K562 (cell line): ENCODE measurements around the gene SLC5A2. TPM values are rescaled to one million over a fixed set of nuclear protein-coding genes. Genes with fewer than 3 reads are reported as not detected.

Experiments
- ATAC-seq: fragments of 200-7000 bp; cut with Tn5 transposase; 3 replicates; pipeline ENCODE4 v1.9.1; 2020; ENCODE audit warnings: moderate library complexity
- BruUV-seq: library from RNA; stranded (reverse); fragments of 400-500 nt; replicated peaks from 2 replicates; lab custom pipeline; 2021; lab: Mats Ljungman, UMichigan
- CTCF ChIA-PET: fragments of 300-600 bp; formaldehyde crosslinking; extraction: SDS; loops from one replicate; lab custom pipeline; 2021; ENCODE audit warnings: low intra/inter-chr PET ratio; lab: Yijun Ruan, JAX
- POLR2A ChIA-PET: fragments of 300-600, 350-650 bp; sonication (Branson Sonifier 250); formaldehyde crosslinking; extraction: SDS; loops from one replicate; lab custom pipeline; 2021; ENCODE audit warnings: antibody characterized with exemption, inconsistent platforms; lab: Yijun Ruan, JAX
- DNase-seq, 4 experiments: peaks; one replicate each; pipeline versions ENCODE4 v3.0.0 to v3.0.0-alpha.2; 2011 to 2018; ENCODE audit warnings: low spot score in 3 of 4, mixed read lengths in 3 of 4; ENCODE audit errors: extremely low read depth in 1 of 4
- FAIRE-seq: peaks from 2 replicates; lab custom pipeline; 2011; peaks lifted over from hg19 to GRCh38; lab: Jason Lieb, UNC
- H2AFZ ChIP-seq: 2 replicates; pipeline ENCODE4 v1.6.0; 2011; ENCODE audit warnings: low read depth, low read length, control low read depth, inconsistent platforms
- H3K27ac ChIP-seq: fragments of 200-600 bp; 3 replicates; pipeline ENCODE4 v1.8.0; 2011; ENCODE audit warnings: low read depth, mild to moderate bottlenecking, control low read depth, inconsistent platforms, low read length, moderate library complexity, mixed read lengths; ENCODE audit errors: extremely low read depth
- H3K27me3 ChIP-seq, 2 experiments: fragments of 300-600 bp in 1 of 2; 2 replicates in 1 of 2; 3 replicates in 1 of 2; pipeline versions ENCODE4 v1.6.0 to v1.8.0; 2011; ENCODE audit warnings: inconsistent platforms in 2 of 2, low read length in 2 of 2, mild to moderate bottlenecking in 1 of 2, mixed read lengths in 1 of 2, moderate library complexity in 1 of 2; ENCODE audit not compliant: control insufficient read depth in 2 of 2, insufficient read depth in 2 of 2
- H3K36me3 ChIP-seq: fragments of 300-600 bp; 3 replicates; pipeline ENCODE4 v1.8.0; 2011; ENCODE audit warnings: mild to moderate bottlenecking, low read length, inconsistent platforms; ENCODE audit not compliant: control insufficient read depth, insufficient read depth
- H3K4me1 ChIP-seq, 2 experiments: fragments of 200-600 bp in 1 of 2; replicated peaks in 1 of 2; 2 replicates in 1 of 2; 3 replicates in 1 of 2; pipeline versions ENCODE4 v1.5.1 to v1.8.0; 2011; ENCODE audit warnings: inconsistent platforms in 2 of 2, low read length in 2 of 2, mild to moderate bottlenecking in 1 of 2, mixed read lengths in 1 of 2, moderate library complexity in 1 of 2; ENCODE audit not compliant: control insufficient read depth in 2 of 2, insufficient read depth in 2 of 2
- H3K4me2 ChIP-seq: 2 replicates; pipeline ENCODE4 v1.6.1; 2011; ENCODE audit warnings: low read length, control low read depth, inconsistent platforms, mixed read lengths; ENCODE audit not compliant: insufficient read depth
- H3K4me3 ChIP-seq: fragments of 200-600 bp; sonication (generic), shearing (Covaris generic); 2 replicates; pipeline ENCODE4 v1.5.1; 2016; ENCODE audit warnings: control low read depth, inconsistent platforms
- H3K79me2 ChIP-seq: fragments of 200-600 bp; 3 replicates; pipeline ENCODE4 v1.8.0; 2011; ENCODE audit warnings: low read length, inconsistent platforms; ENCODE audit not compliant: control insufficient read depth, insufficient read depth
- H3K9ac ChIP-seq, 2 experiments: 2 replicates each; pipeline versions ENCODE4 v1.6.0 to v1.6.1; 2011; ENCODE audit warnings: low read depth in 2 of 2, low read length in 2 of 2, control low read depth in 1 of 2, inconsistent platforms in 1 of 2, mild to moderate bottlenecking in 1 of 2, mixed read lengths in 1 of 2; ENCODE audit not compliant: insufficient read depth in 1 of 2
- H3K9me1 ChIP-seq: one replicate; pipeline ENCODE4 v1.6.0; 2011; ENCODE audit warnings: inconsistent platforms, mild to moderate bottlenecking, low read length, moderate library complexity; ENCODE audit not compliant: control insufficient read depth, insufficient read depth
- H3K9me3 ChIP-seq: replicated peaks from 2 replicates; pipeline ENCODE4 v1.5.1; 2011; ENCODE audit warnings: low read depth, low read length, inconsistent platforms; ENCODE audit not compliant: control insufficient read depth, insufficient read depth
- H4K20me1 ChIP-seq: replicated peaks from 2 replicates; pipeline ENCODE4 v1.6.1; 2011; ENCODE audit warnings: low read length, inconsistent platforms, mixed read lengths; ENCODE audit not compliant: control insufficient read depth, insufficient read depth
- ARID1B ChIP-seq: fragments of 450-650 bp; IDR thresholded peaks from 2 replicates; pipeline ENCODE4 v1.6.1; 2016; ENCODE audit warnings: antibody characterized with exemption, mild to moderate bottlenecking, inconsistent platforms
- BCLAF1 ChIP-seq, 2 experiments: fragments of 450-650 bp in 1 of 2; IDR thresholded peaks; 2 replicates each; pipeline ENCODE4 v1.6.1; 2011 to 2017; ENCODE audit warnings: low read depth in 2 of 2, antibody characterized with exemption in 1 of 2, borderline replicate concordance in 1 of 2, low read length in 1 of 2, mild to moderate bottlenecking in 1 of 2, mixed read lengths in 1 of 2; ENCODE audit not compliant: control insufficient read depth in 1 of 2
- BRF1 ChIP-seq: IDR thresholded peaks from 3 replicates; pipeline ENCODE4 v1.6.1; 2011; ENCODE audit warnings: borderline replicate concordance, mild to moderate bottlenecking; ENCODE audit not compliant: insufficient read length; ENCODE audit errors: extremely low read depth
- HDGF ChIP-seq: fragments of 450-650 bp; IDR thresholded peaks from 2 replicates; pipeline ENCODE4 v1.6.1; 2016
- LEF1 ChIP-seq: fragments of 450-650 bp; IDR thresholded peaks from 2 replicates; pipeline ENCODE4 v1.6.1; 2016; ENCODE audit warnings: mild to moderate bottlenecking
- PCBP2 ChIP-seq: fragments of 200-400 bp; formaldehyde crosslinking; IDR thresholded peaks from 2 replicates; pipeline ENCODE4 v1.6.1; 2018; ENCODE audit warnings: low read length, low read depth, mild to moderate bottlenecking, moderate library complexity; ENCODE audit not compliant: poor library complexity, severe bottlenecking
- PHTF2 ChIP-seq: fragments of 250-450 bp; sonication (Bioruptor Pico); IDR thresholded peaks from 2 replicates; pipeline ENCODE4 v1.5.0; 2021; ENCODE audit warnings: mild to moderate bottlenecking
- POLR2B ChIP-seq: fragments of 450-650 bp; IDR thresholded peaks from 2 replicates; pipeline ENCODE4 v1.6.1; 2018; ENCODE audit warnings: low read depth; ENCODE audit not compliant: partially characterized antibody
- PTBP1 ChIP-seq: fragments of 200-400 bp; formaldehyde crosslinking; IDR thresholded peaks from 2 replicates; pipeline ENCODE4 v1.6.1; 2017; ENCODE audit warnings: low read depth, low read length
- RBM22 ChIP-seq: fragments of 200-400 bp; formaldehyde crosslinking; IDR thresholded peaks from 2 replicates; pipeline ENCODE4 v1.6.1; 2018; ENCODE audit warnings: low read length, low read depth; ENCODE audit not compliant: poor library complexity, severe bottlenecking
- RFX7 ChIP-seq: fragments of 250-450 bp; sonication (Bioruptor Pico); IDR thresholded peaks from 2 replicates; pipeline ENCODE4 v1.5.1; 2021; ENCODE audit warnings: mild to moderate bottlenecking
- TBL1XR1 ChIP-seq, 2 experiments: IDR thresholded peaks; 2 replicates each; pipeline ENCODE4 v1.6.1; 2012; ENCODE audit warnings: improper control_type of control experiment in 2 of 2, low read length in 2 of 2, mild to moderate bottlenecking in 1 of 2
- THAP7 ChIP-seq: fragments of 250-450 bp; sonication (Bioruptor Pico); IDR thresholded peaks from 2 replicates; pipeline ENCODE4 v1.5.0; 2021
- THRA ChIP-seq: fragments of 450-650 bp; IDR thresholded peaks from 2 replicates; pipeline ENCODE4 v1.6.1; 2017; ENCODE audit warnings: mild to moderate bottlenecking, moderate library complexity
- XRCC5 ChIP-seq: fragments of 200-400 bp; formaldehyde crosslinking; IDR thresholded peaks from 2 replicates; pipeline ENCODE4 v1.6.1; 2017; ENCODE audit warnings: low read depth, mild to moderate bottlenecking, low read length
- ZNF347 ChIP-seq: fragments of 450-650 bp; formaldehyde crosslinking; IDR thresholded peaks from 2 replicates; pipeline ENCODE4 v1.4.0; 2020; ENCODE audit warnings: low read depth, mild to moderate bottlenecking, moderate library complexity
- ZNF512 ChIP-seq: IDR thresholded peaks from 2 replicates; pipeline ENCODE4 v1.6.1; 2016; ENCODE audit warnings: missing genetic modification characterization, missing compliant biosample characterization
- in situ Hi-C: fragments of 300-500 bp; cut with MboI; formaldehyde crosslinking; loops from 4 replicates; pipeline ENCODE4 v1.15.0; 2018; ENCODE audit warnings: inconsistent platforms, mixed read lengths
- intact Hi-C: fragments of 100-400 bp; cut with micrococcal nuclease; formaldehyde crosslinking; loops from 2 replicates; pipeline ENCODE4 v1.14.2; 2022
- polyA plus RNA-seq, 8 experiments: library from polyadenylated mRNA; depleted of rRNA in 4 of 8; stranded (reverse) in 5 of 8; unstranded in 3 of 8; fragments of >200 nt; fragmentation: Nextera tagmentation in 2 of 8; fragmentation: Illumina TruSeq in 1 of 8; extraction: Ambion mirVana in 2 of 8; extraction: Trizol in 1 of 8; gene quantifications; 2 replicates each; pipeline versions ENCODE4 v1.2.1 to v1.2.3, GENCODE V29; 2011 to 2014; ENCODE audit warnings: inconsistent platforms in 1 of 8, missing spikeins in 1 of 8
- total RNA-seq, 7 experiments: library from RNA; depleted of rRNA in 6 of 7; stranded (reverse); fragments of >200 nt in 6 of 7; fragmentation: Illumina TruSeq in 2 of 7; extraction: Trizol in 2 of 7; gene quantifications; 2 replicates each; pipeline versions ENCODE4 v1.2.1 to v1.2.3, GENCODE V29; 2011 to 2021; ENCODE audit warnings: low replicate concordance in 1 of 7

Gene SLC5A2
- total and polyA plus RNA-seq, 9 of the 15 experiments (the other 6 are each of a cell fraction or from before 2014, with no cell fraction given), result 0.07 to 2.7 (median 2.2) TPM; not detected in 6

GRCh38 chr16:31502981-31503380 lies 20.1 kb downstream of the SLC5A2 start:
- DNase-seq (no peak), FAIRE-seq (no peak), ATAC-seq (no peak)
- Histone ChIP-seq H3K4me3 (no peak overlapping the region), H3K9ac (no peak overlapping the region), H3K9me3 (no peaks in the 10 kb centered on the region), H3K27me3 (no peaks in the 10 kb centered on the region), H3K36me3 (peaks cover 51% of the 10 kb centered on the region), H3K27ac (no peak overlapping the region), H3K4me2 (no peak overlapping the region), H3K79me2 (peaks cover 14% of the 10 kb centered on the region), H2AFZ (no peak overlapping the region), H3K4me1 (peaks cover 3 to 13% of the 10 kb centered on the region in 2 experiments; a peak in 2 of 5 replicates), H3K9me1 (no peaks in the 10 kb centered on the region), H4K20me1 (no peaks in the 10 kb centered on the region)
- ChIA-PET CTCF (no interaction called here), POLR2A (interaction anchor here (1.1 to 1.9 kb wide), 4 partner anchors 9 to 43 kb away, joined by 3 to 7 read pairs (median 4); no protein-coding TSS in a partner anchor)
- intact Hi-C loops (no loop called here), in situ Hi-C loops (no loop called here)
- no TSS peak for BruUV-seq
- TF ChIP-seq THRA (no peak), BRF1 (no peak), HDGF (no peak), ARID1B (no peak), THAP7 (no peak), RBM22 (no peak), PTBP1 (no peak), XRCC5 (no peak), POLR2B (no peak), PHTF2 (CRISPR knock-in tag) (no peak), ZNF512 (no peak), LEF1 (no peak), ZNF347 (no peak), RFX7 (CRISPR knock-in tag) (no peak), PCBP2 (no peak), TBL1XR1 (IDR thresholded peaks at IDR 0.05; ENCODE audit: low read length in 2 of 2) (no peak), BCLAF1 (IDR thresholded peaks at IDR 0.05; ENCODE audit: borderline replicate concordance in 1 of 2, control insufficient read depth in 1 of 2, low read depth in 2 of 2, low read length in 1 of 2) (no peak)
